NT2/D1 (cell line): ENCODE measurements around the gene PTPRT.

Experiments
- SUZ12 ChIP-seq: IDR thresholded peaks from 2 replicates; pipeline ENCODE4 v1.6.1; 2011; ENCODE audit not compliant: insufficient read length, insufficient read depth; ENCODE audit errors: extremely low read depth
- YY1 ChIP-seq: IDR thresholded peaks from 2 replicates; pipeline ENCODE4 v1.6.1; 2011; ENCODE audit not compliant: insufficient read length, insufficient read depth
- ZNF274 ChIP-seq: IDR thresholded peaks from 2 replicates; pipeline ENCODE4 v1.6.1; 2011; ENCODE audit warnings: mild to moderate bottlenecking, low read depth, low read length

DNA sequence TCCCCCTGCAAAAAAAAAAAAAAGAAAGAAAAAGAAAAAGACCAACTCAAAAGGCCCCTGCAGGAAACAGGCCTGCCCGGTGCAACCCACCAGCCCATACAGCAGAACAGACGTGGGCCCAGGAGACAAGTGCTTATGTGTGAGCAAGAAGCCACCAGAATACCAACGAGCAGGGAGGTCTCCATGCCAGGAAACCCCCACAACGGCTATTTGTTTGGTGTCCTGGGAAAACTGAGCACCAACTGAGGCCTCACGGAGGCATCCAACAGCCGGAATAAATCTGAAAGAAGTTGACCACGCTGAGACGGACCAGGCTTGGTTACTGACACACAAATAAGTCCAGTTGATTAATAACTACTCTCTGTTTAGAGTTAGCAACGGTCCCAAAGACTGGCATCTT lies 29.7 kb downstream of the PTPRT start:
- no peak for TF ChIP-seq YY1
- TF ChIP-seq ZNF274, result no peak
- no peak for TF ChIP-seq SUZ12
